Measurements from ENCODE around the gene GSTK1. TPM values are rescaled to one million over a fixed set of nuclear protein-coding genes. Genes with fewer than 3 reads are reported as not detected.

Gene GSTK1
- total RNA-seq, 1 donor from 2014 or later = 200 TPM

GRCh38 chr7:143295870-143296269 is 32.6 kb downstream of the GSTK1 start:
- no peak for DNase-seq (ENCODE audit: low spot score)

- DNase-seq (ENCODE audit: low spot score) = no peak
Measured at GRCh38 chr7:143296686-143297085, 33.4 kb downstream of the GSTK1 start.

- DNase-seq (ENCODE audit: low spot score) = no peak
Measured at GRCh38 chr7:143299346-143299745, 36.1 kb downstream of the GSTK1 start.

GRCh38 chr7:143299840-143300239 is 36.6 kb downstream of the GSTK1 start:
- no peak for DNase-seq (ENCODE audit: low spot score)

GRCh38 chr7:143300959-143301935 is 38.0 kb downstream of the GSTK1 start:
- DNase-seq (ENCODE audit: low spot score) = no peak

GRCh38 chr7:143303733-143304132 is 40.5 kb downstream of the GSTK1 start:
- DNase-seq (ENCODE audit: low spot score) = no peak

- no peak for DNase-seq (ENCODE audit: low spot score)
Measured at GRCh38 chr7:143304938-143305337, 41.7 kb downstream of the GSTK1 start.

- peak; percentile 76 for DNase-seq (ENCODE audit: low spot score)
Measured at GRCh38 chr7:143305423-143306070, 42.3 kb downstream of the GSTK1 start.

- DNase-seq (ENCODE audit: low spot score) = no peak
Measured at GRCh38 chr7:143308632-143309031, 45.4 kb downstream of the GSTK1 start.

- no peak for DNase-seq (ENCODE audit: low spot score)
Measured at GRCh38 chr7:143314127-143314526, 50.9 kb downstream of the GSTK1 start.

GRCh38 chr7:143315776-143316175 is 52.5 kb downstream of the GSTK1 start, which contains the start of gene CLCN1:
Gene CLCN1 (plus strand): TSS chr7:143316111. CDS start chr7:143316213, 102 bp downstream.
- DNase-seq (ENCODE audit: low spot score) = no peak

GRCh38 chr7:143316492-143316891 is 53.3 kb downstream of the GSTK1 start:
- DNase-seq (ENCODE audit: low spot score) = no peak

- peak; percentile 79 for DNase-seq (ENCODE audit: low spot score)
Measured at GRCh38 chr7:143318661-143319060, 55.4 kb downstream of the GSTK1 start.

Other genes with a start within 250 kb of the GSTK1 start
- not detected for gene OR9A2, start 236.3 kb upstream of the GSTK1 start, total RNA-seq
- gene OR6V1, start 211.1 kb upstream of the GSTK1 start, total RNA-seq = not detected
- not detected for gene PIP, start 131.4 kb upstream of the GSTK1 start, total RNA-seq
- gene TAS2R39, start 80.0 kb upstream of the GSTK1 start, total RNA-seq = not detected
- not detected for gene TAS2R40, start 41.4 kb upstream of the GSTK1 start, total RNA-seq
- 34.0 TPM for gene TMEM139, start 21.5 kb downstream of the GSTK1 start, total RNA-seq
- 42.3 TPM for gene CASP2, start 24.9 kb downstream of the GSTK1 start, total RNA-seq
- 0.31 TPM for gene CLCN1, start 52.7 kb downstream of the GSTK1 start, total RNA-seq
- gene FAM131B, start 99.3 kb downstream of the GSTK1 start, total RNA-seq = 0.57 TPM
- 169 TPM for gene ZYX, start 117.9 kb downstream of the GSTK1 start, total RNA-seq
- 24.9 TPM for gene EPHA1, start 145.4 kb downstream of the GSTK1 start, total RNA-seq
- 0.55 TPM for gene TAS2R60, start 180.0 kb downstream of the GSTK1 start, total RNA-seq
- not detected for gene TAS2R41, start 214.4 kb downstream of the GSTK1 start, total RNA-seq

All from ureter (tissue), 1 donor.